C4-2B (cell line): ENCODE data around the gene FGFR3.

Experiments used
- ZFX ChIP-seq: fragments of 450-650 bp; IDR thresholded peaks from 2 replicates; pipeline ENCODE4 v1.6.1; 2017
- TF ChIP-seq, protein P1 (sequence below): fragments of 450-650 bp; conservative IDR thresholded peaks from 2 replicates; pipeline ENCODE4 v1.5.1; 2017; ENCODE audit warnings: mild to moderate bottlenecking

DNA sequence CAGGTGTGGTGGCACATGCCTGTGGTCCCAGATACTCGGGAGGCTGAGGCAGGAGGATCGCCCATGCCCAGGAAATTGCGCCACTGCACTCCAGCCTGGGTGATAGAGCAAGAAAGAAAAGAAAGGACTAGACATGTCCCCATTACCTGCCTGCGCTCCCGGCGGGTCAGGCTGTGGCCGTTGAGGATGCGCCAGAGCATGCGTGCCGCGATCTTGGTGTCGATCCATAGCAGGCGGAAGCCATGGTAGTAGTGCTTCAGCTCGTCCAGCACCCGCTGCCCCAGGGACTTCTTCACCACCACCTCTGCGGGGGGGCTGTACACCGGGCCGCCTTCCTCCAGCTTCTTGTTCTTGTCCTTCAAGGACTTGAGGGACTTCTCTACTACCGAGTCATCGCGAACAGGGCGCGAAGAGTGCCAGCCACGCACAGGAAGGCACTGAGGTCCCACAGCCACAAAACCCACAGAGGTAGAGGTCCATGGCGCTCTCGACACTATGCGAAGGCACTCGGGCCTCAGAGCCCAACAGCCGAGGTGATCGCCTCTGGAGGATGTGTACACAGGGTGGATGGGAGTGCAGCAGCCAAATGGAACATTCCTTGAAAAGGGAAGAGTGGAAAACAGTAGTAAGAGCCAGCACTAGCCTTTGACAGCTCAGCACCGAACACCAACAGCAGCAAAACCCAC is 48.3 kb downstream of the FGFR3 start:
- TF ChIP-seq, protein P1, sequence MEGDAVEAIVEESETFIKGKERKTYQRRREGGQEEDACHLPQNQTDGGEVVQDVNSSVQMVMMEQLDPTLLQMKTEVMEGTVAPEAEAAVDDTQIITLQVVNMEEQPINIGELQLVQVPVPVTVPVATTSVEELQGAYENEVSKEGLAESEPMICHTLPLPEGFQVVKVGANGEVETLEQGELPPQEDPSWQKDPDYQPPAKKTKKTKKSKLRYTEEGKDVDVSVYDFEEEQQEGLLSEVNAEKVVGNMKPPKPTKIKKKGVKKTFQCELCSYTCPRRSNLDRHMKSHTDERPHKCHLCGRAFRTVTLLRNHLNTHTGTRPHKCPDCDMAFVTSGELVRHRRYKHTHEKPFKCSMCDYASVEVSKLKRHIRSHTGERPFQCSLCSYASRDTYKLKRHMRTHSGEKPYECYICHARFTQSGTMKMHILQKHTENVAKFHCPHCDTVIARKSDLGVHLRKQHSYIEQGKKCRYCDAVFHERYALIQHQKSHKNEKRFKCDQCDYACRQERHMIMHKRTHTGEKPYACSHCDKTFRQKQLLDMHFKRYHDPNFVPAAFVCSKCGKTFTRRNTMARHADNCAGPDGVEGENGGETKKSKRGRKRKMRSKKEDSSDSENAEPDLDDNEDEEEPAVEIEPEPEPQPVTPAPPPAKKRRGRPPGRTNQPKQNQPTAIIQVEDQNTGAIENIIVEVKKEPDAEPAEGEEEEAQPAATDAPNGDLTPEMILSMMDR, result no peak
- no peak for TF ChIP-seq ZFX
